ENCODE measurements around the gene PPP1R27. TPM values are rescaled to one million over a fixed set of nuclear protein-coding genes. Genes with fewer than 3 reads are reported as not detected.

The PPP1R27 gene
- total and polyA plus RNA-seq, 9 of the 15 experiments (the other 6 are each of a cell fraction or from before 2014, with no cell fraction given) = 0.29 to 6.9 (median 1.5) TPM; not detected in 2

GRCh38 chr17:81833160-81833920, 1.5 kb downstream of the PPP1R27 start, which contains the start of gene MCRIP1 (continued):
- TF ChIP-seq, protein P1, sequence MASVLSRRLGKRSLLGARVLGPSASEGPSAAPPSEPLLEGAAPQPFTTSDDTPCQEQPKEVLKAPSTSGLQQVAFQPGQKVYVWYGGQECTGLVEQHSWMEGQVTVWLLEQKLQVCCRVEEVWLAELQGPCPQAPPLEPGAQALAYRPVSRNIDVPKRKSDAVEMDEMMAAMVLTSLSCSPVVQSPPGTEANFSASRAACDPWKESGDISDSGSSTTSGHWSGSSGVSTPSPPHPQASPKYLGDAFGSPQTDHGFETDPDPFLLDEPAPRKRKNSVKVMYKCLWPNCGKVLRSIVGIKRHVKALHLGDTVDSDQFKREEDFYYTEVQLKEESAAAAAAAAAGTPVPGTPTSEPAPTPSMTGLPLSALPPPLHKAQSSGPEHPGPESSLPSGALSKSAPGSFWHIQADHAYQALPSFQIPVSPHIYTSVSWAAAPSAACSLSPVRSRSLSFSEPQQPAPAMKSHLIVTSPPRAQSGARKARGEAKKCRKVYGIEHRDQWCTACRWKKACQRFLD (CRISPR knock-in tag; IDR thresholded peaks at IDR 0.05) = 0 out of 2 replicates have a peak, but pooled peaks have one; percentile 14
- TF ChIP-seq ARID4B (CRISPR knock-in tag; IDR thresholded peaks at IDR 0.05) (peak; percentile 58; the same call in 1 of the 2 replicates), FOSL1 (tag; conservative IDR thresholded peaks at IDR 0.05) (peak; percentile 30; the same call in 1 of the 2 replicates), ZNF143 (CRISPR knock-in tag; IDR thresholded peaks at IDR 0.05) (0 out of 2 replicates have a peak, but pooled peaks have one; percentile 48), BRCA1 (IDR thresholded peaks at IDR 0.05) (no peak), BRCA1 (CRISPR knock-in tag; IDR thresholded peaks at IDR 0.05) (0 out of 2 replicates have a peak, but pooled peaks have one; percentile 87), YY1 (IDR thresholded peaks at IDR 0.05; ENCODE audit: borderline replicate concordance in 1 of 3, control insufficient read depth in 1 of 3, extremely low read depth in 1 of 3, insufficient read depth in 3 of 3, insufficient read length in 1 of 3, insufficient replicate concordance in 2 of 3, low read depth in 1 of 3, low read length in 2 of 3) (peak in 2 of 3 experiments; percentile 21 to 57), ATF4 (CRISPR knock-in tag; IDR thresholded peaks at IDR 0.05) (0 out of 2 replicates have a peak, but pooled peaks have one; percentile 44)
- TF ChIP-seq, protein P2, sequence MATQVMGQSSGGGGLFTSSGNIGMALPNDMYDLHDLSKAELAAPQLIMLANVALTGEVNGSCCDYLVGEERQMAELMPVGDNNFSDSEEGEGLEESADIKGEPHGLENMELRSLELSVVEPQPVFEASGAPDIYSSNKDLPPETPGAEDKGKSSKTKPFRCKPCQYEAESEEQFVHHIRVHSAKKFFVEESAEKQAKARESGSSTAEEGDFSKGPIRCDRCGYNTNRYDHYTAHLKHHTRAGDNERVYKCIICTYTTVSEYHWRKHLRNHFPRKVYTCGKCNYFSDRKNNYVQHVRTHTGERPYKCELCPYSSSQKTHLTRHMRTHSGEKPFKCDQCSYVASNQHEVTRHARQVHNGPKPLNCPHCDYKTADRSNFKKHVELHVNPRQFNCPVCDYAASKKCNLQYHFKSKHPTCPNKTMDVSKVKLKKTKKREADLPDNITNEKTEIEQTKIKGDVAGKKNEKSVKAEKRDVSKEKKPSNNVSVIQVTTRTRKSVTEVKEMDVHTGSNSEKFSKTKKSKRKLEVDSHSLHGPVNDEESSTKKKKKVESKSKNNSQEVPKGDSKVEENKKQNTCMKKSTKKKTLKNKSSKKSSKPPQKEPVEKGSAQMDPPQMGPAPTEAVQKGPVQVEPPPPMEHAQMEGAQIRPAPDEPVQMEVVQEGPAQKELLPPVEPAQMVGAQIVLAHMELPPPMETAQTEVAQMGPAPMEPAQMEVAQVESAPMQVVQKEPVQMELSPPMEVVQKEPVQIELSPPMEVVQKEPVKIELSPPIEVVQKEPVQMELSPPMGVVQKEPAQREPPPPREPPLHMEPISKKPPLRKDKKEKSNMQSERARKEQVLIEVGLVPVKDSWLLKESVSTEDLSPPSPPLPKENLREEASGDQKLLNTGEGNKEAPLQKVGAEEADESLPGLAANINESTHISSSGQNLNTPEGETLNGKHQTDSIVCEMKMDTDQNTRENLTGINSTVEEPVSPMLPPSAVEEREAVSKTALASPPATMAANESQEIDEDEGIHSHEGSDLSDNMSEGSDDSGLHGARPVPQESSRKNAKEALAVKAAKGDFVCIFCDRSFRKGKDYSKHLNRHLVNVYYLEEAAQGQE (IDR thresholded peaks at IDR 0.05; ENCODE audit: borderline replicate concordance) = peak; percentile 66
- TF ChIP-seq, protein P2 (CRISPR knock-in tag; IDR thresholded peaks at IDR 0.05; ENCODE audit: low read depth) = no peak
